Measurements from ENCODE around the gene EIF4G1.

DNA sequence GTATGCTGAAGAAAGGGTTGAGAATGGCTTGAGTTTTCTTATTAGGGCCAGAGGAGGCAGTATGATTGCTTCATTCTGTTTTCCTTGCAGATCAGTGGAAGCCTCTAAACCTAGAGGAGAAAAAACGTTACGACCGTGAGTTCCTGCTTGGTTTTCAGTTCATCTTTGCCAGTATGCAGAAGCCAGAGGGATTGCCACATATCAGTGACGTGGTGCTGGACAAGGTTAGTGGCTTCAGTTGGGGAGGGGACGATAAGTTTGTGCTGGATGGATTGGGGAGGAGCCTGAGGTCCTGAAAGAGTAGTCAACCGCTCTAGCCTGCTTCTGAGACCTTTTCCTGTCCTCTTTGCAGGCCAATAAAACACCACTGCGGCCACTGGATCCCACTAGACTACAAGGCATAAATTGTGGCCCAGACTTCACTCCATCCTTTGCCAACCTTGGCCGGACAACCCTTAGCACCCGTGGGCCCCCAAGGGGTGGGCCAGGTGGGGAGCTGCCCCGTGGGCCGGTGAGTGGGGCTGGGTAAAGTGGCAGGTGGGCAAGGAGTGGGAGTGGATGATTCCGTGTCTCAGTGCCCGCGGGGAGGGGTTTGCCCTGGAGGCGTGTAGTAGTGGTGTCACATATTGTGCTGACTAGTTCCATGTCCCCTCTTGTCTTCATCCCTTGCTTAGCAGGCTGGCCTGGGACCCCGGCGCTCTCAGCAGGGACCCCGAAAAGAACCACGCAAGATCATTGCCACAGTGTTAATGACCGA, 8.5 kb downstream of the EIF4G1 start:
- TF ChIP-seq, protein P1, sequence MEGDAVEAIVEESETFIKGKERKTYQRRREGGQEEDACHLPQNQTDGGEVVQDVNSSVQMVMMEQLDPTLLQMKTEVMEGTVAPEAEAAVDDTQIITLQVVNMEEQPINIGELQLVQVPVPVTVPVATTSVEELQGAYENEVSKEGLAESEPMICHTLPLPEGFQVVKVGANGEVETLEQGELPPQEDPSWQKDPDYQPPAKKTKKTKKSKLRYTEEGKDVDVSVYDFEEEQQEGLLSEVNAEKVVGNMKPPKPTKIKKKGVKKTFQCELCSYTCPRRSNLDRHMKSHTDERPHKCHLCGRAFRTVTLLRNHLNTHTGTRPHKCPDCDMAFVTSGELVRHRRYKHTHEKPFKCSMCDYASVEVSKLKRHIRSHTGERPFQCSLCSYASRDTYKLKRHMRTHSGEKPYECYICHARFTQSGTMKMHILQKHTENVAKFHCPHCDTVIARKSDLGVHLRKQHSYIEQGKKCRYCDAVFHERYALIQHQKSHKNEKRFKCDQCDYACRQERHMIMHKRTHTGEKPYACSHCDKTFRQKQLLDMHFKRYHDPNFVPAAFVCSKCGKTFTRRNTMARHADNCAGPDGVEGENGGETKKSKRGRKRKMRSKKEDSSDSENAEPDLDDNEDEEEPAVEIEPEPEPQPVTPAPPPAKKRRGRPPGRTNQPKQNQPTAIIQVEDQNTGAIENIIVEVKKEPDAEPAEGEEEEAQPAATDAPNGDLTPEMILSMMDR (IDR thresholded peaks at IDR 0.05), result no peak
- no peak for TF ChIP-seq EZH2 (IDR thresholded peaks at IDR 0.05)

Data from neural progenitor cell (in vitro differentiated cells).